HL-60/S4 treated with phorbol 12-myristate 13-acetate at 8.2 ng/mL for 4 days and 3 days (cell line): Measurements from ENCODE around the gene PRRG2.
"Not testable (repeated sequence)": the region's sequence is repeated elsewhere in the genome, so short reads cannot be mapped to it uniquely, and the experiment has no call there.

Experiments
- in situ Hi-C: fragments of 300-500 bp; cut with MboI; formaldehyde crosslinking; loops from 2 replicates; pipeline ENCODE4 v1.15.0; 2022; ENCODE audit warnings: low sequenced_read_pairs

Gene PRRG2

GRCh38 chr19:49599378-49600295 is 18.5 kb downstream of the PRRG2 start:
- in situ Hi-C loops = no loop called here

DNA sequence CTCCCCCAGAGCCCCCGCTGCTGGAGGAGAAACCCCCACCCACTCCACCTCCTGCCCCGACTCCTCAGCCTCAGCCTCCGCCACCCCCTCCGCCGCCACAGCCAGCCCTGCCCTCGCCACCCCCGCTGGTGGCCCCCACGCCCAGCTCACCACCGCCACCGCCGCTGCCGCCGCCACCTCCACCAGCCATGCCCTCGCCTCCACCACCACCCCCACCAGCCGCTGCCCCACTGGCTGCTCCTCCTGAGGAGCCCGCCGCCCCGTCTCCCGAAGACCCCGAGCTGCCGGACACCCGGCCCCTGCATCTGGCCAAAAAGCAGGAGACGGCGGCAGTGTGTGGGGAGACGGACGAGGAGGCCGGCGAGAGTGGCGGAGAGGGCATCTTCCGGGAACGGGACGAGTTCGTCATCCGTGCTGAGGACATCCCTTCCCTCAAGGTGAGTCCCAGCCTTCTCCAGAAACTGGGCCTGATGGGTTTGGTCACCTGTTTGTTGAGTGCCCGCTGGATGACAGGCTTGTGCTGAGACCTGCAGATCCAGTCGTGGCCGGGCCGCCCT is 20.4 kb downstream of the PRRG2 start:
- in situ Hi-C loops = no loop called here

GRCh38 chr19:49602806-49603205 is 21.7 kb downstream of the PRRG2 start:
- in situ Hi-C loops = no loop called here

DNA sequence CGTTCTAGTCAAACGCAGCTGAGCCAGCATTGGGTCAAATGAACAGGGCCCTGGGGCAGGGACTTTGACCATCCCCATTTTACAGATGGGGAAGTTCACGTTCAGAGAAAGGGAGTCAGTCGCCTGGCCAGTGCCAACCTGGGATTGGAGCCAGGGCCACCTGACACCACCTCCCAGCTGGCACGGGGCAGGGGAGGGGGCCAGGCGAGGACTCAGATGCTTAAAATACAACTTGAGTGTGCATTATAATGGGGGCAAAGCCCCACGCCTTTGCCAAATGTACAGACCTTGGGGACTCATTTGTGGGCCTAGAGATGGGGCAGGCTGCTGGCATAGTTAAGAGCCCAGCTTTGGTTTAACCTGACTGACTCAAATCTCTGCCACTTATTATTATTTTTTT is 24.5 kb downstream of the PRRG2 start:
- in situ Hi-C loops = no loop called here

DNA sequence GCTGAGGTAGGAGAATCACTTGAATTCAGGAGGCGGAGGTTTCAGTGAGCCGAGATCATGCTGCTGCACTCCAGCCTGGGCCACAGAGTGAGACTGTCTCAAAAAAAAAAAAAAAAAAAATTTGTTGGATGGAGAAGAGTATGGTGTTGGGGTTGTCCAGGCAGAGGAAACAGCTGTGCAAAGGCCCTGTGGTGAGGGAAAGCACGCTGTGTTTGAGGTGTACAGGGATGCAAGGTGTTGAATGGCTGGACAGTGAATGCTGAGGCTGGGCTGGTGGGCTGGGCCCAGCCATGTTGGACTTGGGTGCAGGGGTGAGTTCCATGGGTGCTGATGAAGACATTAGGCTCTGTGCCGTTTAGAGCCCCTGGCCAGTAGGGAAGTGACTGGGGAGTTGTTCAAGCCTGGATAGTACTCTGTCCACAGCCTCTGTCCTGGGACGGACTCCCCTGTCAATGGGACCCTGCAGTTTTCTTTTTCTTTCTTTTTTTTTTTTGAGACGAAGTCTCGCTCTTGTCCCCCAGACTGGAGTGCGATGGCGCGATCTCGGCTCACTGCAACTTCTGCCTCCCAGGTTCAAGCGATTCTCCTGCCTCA is 28.5 kb downstream of the PRRG2 start:
- in situ Hi-C loops = no loop called here

- in situ Hi-C loops = no loop called here
Observed at GRCh38 chr19:49613374-49613773, 32.3 kb downstream of the PRRG2 start.

DNA sequence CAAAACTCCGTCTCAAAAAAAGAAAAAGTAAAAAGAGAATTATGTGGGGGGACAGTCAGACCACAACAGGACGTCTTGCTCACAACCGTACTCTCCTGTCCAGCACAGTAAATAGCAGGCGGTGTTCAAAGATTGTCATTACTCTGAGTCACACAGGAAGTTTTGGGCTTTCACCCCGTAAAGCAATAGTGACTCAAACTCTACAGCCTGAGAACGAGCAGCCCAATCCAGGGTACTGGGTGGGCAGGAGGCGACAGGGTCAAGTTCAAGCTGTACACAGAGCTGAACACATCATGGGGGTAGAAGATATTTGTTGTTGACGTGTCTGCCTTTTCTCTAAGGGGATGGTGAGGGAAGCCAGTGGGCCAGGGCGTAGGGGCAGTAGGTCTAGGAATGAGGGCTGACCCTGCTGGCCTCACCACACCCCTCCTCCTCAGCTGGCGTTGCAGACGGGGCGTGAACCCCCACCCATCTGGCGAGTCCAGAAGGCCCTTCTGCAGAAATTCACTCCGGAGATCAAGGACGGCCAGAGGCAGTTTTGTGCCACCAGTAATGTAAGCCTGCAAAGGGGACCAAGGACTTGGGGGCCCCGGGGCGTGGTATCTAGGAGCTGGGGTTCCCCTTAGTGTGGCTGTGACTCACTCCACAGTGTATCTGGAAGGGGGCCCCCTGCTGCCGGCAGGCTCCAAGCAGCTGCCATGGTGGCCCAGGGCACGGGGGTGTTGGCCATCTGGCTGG is 33.1 kb downstream of the PRRG2 start:
- in situ Hi-C loops = no loop called here

GRCh38 chr19:49615861-49616260 is 34.7 kb downstream of the PRRG2 start:
- in situ Hi-C loops = no loop called here

GRCh38 chr19:49616532-49616931 is 35.4 kb downstream of the PRRG2 start:
- in situ Hi-C loops = no loop called here

DNA sequence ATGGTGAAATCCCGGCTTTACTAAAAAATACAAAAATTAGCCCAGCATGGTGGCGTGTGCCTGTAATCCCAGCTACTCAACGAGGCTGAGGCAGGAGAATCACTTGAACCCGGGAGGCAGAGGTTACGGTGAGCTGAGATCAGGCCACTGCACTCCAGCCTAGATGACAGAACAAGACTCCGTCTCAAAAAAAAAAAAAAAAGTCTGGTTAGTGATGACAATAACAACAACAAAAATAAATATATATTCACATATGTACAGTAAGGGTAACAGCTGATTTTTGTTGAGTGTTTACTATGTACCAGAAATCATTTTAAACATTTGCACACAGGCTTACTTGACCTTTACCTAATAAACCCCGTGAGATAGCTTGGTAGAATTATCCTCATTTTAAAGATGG is 35.8 kb downstream of the PRRG2 start:
- in situ Hi-C loops = no loop called here

GRCh38 chr19:49617860-49618259 is 36.7 kb downstream of the PRRG2 start:
- in situ Hi-C loops = not testable (repeated sequence)

GRCh38 chr19:49624967-49625910 is 44.1 kb downstream of the PRRG2 start:
- in situ Hi-C loops = no loop called here

- in situ Hi-C loops = no loop called here
Observed at GRCh38 chr19:49626226-49626625, 45.1 kb downstream of the PRRG2 start.

DNA sequence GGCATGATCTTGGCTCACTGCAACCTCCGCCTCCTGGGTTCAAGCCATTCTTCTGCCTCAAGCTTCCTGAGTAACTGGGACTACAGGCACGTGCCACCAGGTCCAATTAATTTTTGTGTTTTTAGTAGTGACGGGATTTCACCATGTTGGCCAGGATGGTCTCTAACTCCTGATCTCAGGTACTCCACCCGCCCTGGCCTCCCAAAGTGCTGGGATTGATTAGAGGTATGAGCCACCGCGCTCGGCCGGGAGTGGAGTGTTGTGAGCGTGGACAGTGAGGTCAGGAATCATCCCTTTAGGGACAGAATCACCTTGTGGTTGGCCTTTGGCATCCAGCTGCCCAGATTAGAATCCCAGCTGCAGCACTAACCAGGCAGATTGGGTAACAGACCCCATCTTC is 48.5 kb downstream of the PRRG2 start:
- in situ Hi-C loops = no loop called here

- in situ Hi-C loops = no loop called here
Observed at GRCh38 chr19:49631014-49631588, 50.0 kb downstream of the PRRG2 start.

GRCh38 chr19:49631610-49632192 is 50.6 kb downstream of the PRRG2 start:
- in situ Hi-C loops = no loop called here

DNA sequence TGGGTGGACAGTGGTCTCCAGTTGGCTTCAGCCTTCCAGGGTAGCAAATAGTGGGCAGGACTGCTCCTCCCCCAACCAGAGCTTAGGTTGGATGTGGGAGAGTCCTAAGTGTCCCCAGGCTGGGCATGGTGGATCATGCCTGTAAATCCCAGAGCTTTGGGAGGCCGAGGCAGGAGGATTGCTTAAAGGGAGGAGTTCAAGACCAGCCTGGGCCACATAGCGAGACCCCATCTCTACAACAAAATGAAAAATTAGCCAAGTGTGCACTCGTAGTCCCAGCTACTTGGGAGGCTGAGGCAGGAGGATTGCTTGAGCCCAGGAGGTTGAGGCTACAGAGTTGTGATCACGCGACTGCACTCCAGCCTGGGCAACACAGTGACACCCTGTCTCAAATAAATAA is 51.5 kb downstream of the PRRG2 start:
- in situ Hi-C loops = no loop called here

DNA sequence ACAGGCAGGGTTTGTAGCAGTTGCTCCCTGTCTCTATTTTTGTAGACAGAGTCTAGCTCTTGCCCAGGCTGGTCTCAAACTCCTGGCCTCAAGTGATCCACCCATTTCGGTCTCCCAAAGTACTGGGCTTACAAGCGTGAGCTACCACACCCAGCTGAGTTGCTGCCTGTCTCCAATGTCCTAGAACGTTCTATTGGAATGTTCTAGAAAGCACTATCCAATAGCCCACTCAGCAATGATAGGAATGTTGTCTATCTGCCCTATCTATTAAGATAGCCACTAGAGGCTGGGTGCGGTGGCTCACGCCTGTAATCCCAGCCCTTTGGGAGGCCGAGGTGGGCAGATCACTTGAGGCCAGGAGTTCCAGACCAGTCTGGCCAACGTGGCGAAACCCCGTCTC is 52.2 kb downstream of the PRRG2 start:
- in situ Hi-C loops = not testable (repeated sequence)

DNA sequence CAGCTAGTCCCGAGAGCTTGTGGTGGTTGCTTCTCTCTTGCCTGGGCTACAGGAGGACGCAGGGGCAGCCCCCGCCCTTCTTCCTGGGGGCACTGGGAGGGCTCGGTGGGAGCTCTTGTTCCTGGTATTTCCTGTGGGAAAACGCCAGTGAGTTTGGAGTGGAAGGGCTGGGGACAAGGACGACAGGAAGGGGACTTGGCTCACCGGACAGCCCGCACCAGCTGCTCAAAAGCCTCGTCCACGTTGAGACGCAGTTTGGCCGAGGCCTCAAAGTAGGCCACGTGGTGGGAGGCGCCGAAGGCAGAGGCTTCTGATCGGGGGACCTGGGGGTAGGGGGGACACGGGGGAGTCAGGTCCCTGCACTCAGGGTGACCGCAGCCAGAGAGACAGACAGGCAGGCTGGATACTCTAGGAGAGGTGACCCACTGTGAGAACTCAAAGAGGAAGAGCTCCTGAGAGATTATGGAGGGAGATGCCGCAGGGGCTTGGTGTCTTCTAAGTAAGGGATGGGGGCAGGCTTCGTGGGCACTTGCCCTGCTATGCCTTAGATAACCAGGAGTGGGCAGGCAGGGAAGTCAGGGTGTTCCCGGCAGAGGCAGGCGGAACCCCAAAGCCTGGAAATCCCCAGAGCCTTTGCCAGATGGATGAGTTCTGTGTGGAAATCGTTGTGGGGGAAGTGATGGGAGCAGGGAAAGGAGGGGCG is 54.6 kb downstream of the PRRG2 start:
- in situ Hi-C loops = no loop called here
